Neural progenitor cell (in vitro differentiated cells): ENCODE results near the gene KIF5B. TPM values are rescaled to one million over a fixed set of nuclear protein-coding genes. Genes with fewer than 3 reads are reported as not detected.
A peak's percentile ranks its signal among the peaks of the same experiment; 100 is the strongest.

ENCODE experiments used
- DNase-seq: peaks from one replicate; pipeline ENCODE4 v3.0.0-alpha.2; 2016; ENCODE audit warnings: low spot score
- H2AFZ ChIP-seq: fragments of 200-600 bp; sonication (generic); replicated peaks from 2 replicates; pipeline ENCODE4 v1.6.1; 2016; ENCODE audit warnings: antibody characterized with exemption
- H3F3A ChIP-seq: fragments of 200-600 bp; sonication (generic); 2 replicates; pipeline ENCODE4 v1.6.1; 2016; ENCODE audit warnings: antibody characterized with exemption, low read depth
- H3K27ac ChIP-seq: fragments of 200-600 bp; sonication (generic); 2 replicates; pipeline ENCODE4 v1.5.1; 2016; ENCODE audit warnings: mild to moderate bottlenecking
- H3K27me3 ChIP-seq: fragments of 200-600 bp; sonication (generic); 2 replicates; pipeline ENCODE4 v1.6.1; 2016; ENCODE audit warnings: mild to moderate bottlenecking, moderate library complexity
- H3K36me3 ChIP-seq: fragments of 200-600 bp; sonication (generic); 2 replicates; pipeline ENCODE4 v1.5.1; 2016
- H3K4me1 ChIP-seq: fragments of 200-600 bp; sonication (generic); 2 replicates; pipeline ENCODE4 v1.6.1; 2016; ENCODE audit warnings: mixed run types
- H3K4me2 ChIP-seq: fragments of 200-600 bp; sonication (generic); 2 replicates; pipeline ENCODE4 v1.6.1; 2016
- H3K4me3 ChIP-seq: fragments of 200-600 bp; sonication (generic); 2 replicates; pipeline ENCODE4 v1.5.1; 2016
- H3K79me2 ChIP-seq: fragments of 200-600 bp; sonication (generic); 2 replicates; pipeline ENCODE4 v1.6.1; 2016; ENCODE audit warnings: low read depth
- H3K9ac ChIP-seq: fragments of 200-600 bp; sonication (generic); 2 replicates; pipeline ENCODE4 v1.6.1; 2016
- H3K9me3 ChIP-seq: fragments of 200-600 bp; sonication (generic); 2 replicates; pipeline ENCODE4 v1.5.1; 2016; ENCODE audit warnings: low read depth
- H4K20me1 ChIP-seq: fragments of 200-600 bp; sonication (generic); 2 replicates; pipeline ENCODE4 v1.6.1; 2016; ENCODE audit warnings: low read depth
- H3K27ac Mint-ChIP-seq: 3 replicates; pipeline ENCODE4 v1.8.0; 2021; ENCODE audit warnings: mixed read lengths
- H3K27me3 Mint-ChIP-seq: 2 replicates; pipeline ENCODE4 v1.8.0; 2022; ENCODE audit warnings: low read depth, mild to moderate bottlenecking, inconsistent platforms, moderate library complexity, mixed read lengths; ENCODE audit not compliant: insufficient read depth
- H3K36me3 Mint-ChIP-seq: 3 replicates; pipeline ENCODE4 v1.8.0; 2021; ENCODE audit warnings: mixed read lengths
- H3K4me1 Mint-ChIP-seq: 3 replicates; pipeline ENCODE4 v1.8.0; 2021; ENCODE audit warnings: mixed read lengths
- H3K4me3 Mint-ChIP-seq: 3 replicates; pipeline ENCODE4 v1.8.0; 2021; ENCODE audit warnings: mild to moderate bottlenecking, moderate library complexity, mixed read lengths
- H3K9me3 Mint-ChIP-seq: 3 replicates; pipeline ENCODE4 v1.8.0; 2020; ENCODE audit warnings: mixed read lengths
- EZH2 ChIP-seq: fragments of 200-600 bp; sonication (generic); IDR thresholded peaks from 2 replicates; pipeline ENCODE4 v1.6.1; 2017; ENCODE audit warnings: antibody characterized with exemption, mild to moderate bottlenecking, moderate library complexity
- EZH2phosphoT487 ChIP-seq: fragments of 200-600 bp; sonication (generic); IDR thresholded peaks from 2 replicates; pipeline ENCODE4 v1.6.1; 2017; ENCODE audit warnings: antibody characterized with exemption
- total RNA-seq: library from RNA; depleted of rRNA; stranded (reverse); fragments of >200 nt; gene quantifications from 2 replicates; pipeline ENCODE4 v1.2.3, GENCODE V29; 2015; ENCODE audit warnings: low replicate concordance
- TF ChIP-seq, protein P1 (sequence below): fragments of 200-600 bp; sonication (generic); IDR thresholded peaks from 2 replicates; pipeline ENCODE4 v1.5.1; 2017; ENCODE audit warnings: antibody characterized with exemption, mild to moderate bottlenecking

KIF5B gene
- total RNA-seq, 1 donor from 2014 or later = 131 TPM

DNA sequence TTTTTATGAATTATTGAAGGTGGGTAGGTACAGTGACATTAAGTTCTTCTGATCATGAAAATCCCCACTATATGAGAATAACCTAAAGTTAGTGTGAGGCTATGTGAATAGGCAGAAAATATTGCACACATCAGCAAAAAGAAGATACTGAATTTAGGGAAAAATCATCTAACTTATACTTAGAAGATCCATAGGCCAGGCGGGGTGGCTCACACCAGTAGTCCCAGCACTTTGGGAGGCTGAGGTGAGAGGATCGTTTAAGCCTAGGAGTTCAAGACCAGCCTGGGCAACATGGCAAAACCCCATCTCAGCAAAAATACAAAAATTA lies 78.1 kb downstream of the KIF5B start:
- no peak for DNase-seq
- H3K9ac ChIP-seq = no peak overlapping the region
- no peaks in the 10 kb centered on the region for H3K79me2 ChIP-seq
- Mint-ChIP-seq H3K27ac (no peak overlapping the region), H3K27me3 (no peaks in the 10 kb centered on the region), H3K36me3 (peaks cover 4% of the 10 kb centered on the region), H3K4me1 (peaks cover 10% of the 10 kb centered on the region), H3K9me3 (peaks cover 16% of the 10 kb centered on the region), H3K4me3 (no peak overlapping the region)
- no peak overlapping the region for H3K4me3 ChIP-seq
- no peak overlapping the region for H3K4me2 ChIP-seq
- H2AFZ ChIP-seq = no peak overlapping the region
- no peaks in the 10 kb centered on the region for H3K27me3 ChIP-seq
- H3K4me1 ChIP-seq = peaks cover 9% of the 10 kb centered on the region
- no peaks in the 10 kb centered on the region for H3K36me3 ChIP-seq
- no peaks in the 10 kb centered on the region for H3F3A ChIP-seq
- H3K27ac ChIP-seq = no peak overlapping the region
- no peaks in the 10 kb centered on the region for H3K9me3 ChIP-seq
- no peak for TF ChIP-seq EZH2
- TF ChIP-seq EZH2phosphoT487 = no peak
- TF ChIP-seq, protein P1, sequence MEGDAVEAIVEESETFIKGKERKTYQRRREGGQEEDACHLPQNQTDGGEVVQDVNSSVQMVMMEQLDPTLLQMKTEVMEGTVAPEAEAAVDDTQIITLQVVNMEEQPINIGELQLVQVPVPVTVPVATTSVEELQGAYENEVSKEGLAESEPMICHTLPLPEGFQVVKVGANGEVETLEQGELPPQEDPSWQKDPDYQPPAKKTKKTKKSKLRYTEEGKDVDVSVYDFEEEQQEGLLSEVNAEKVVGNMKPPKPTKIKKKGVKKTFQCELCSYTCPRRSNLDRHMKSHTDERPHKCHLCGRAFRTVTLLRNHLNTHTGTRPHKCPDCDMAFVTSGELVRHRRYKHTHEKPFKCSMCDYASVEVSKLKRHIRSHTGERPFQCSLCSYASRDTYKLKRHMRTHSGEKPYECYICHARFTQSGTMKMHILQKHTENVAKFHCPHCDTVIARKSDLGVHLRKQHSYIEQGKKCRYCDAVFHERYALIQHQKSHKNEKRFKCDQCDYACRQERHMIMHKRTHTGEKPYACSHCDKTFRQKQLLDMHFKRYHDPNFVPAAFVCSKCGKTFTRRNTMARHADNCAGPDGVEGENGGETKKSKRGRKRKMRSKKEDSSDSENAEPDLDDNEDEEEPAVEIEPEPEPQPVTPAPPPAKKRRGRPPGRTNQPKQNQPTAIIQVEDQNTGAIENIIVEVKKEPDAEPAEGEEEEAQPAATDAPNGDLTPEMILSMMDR = no peak
- H4K20me1 ChIP-seq = no peaks in the 10 kb centered on the region

DNA sequence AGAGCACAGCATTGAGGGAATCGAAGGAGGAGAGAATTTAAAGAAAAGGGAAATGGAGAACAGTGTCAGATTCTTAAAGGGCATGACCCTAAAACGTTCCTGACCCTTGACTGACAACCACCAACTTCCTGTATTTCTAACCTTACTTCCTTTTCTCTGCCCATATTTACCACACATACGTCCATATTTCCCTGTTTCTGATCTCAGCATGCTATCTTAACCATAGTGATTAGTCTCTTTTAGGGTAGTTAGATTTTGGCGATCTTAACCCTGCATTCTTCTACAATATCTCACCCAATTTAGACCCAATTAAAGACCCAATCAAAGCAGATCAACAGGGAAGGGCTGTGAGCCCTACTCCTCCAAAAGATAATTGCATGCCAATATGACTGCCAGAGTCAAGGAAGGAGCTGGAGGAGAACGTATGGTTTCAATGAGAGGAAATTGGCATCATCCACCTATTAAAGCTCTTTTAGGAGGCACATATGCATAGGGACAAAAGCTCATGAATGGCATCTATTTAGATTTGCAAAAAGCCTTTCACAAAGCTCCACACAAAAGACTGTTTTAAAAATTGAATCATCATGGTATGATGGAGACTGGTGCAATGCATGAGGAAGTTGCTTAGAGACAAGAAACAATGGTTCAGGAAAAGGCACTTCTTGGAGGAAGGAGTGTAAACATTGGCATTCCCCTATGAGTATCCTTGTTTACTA lies 78.6 kb downstream of the KIF5B start:
- Histone ChIP-seq H3K27ac (no peak overlapping the region), H3K79me2 (no peaks in the 10 kb centered on the region), H3F3A (no peaks in the 10 kb centered on the region), H3K27me3 (no peaks in the 10 kb centered on the region), H3K9me3 (no peaks in the 10 kb centered on the region), H3K4me3 (no peak overlapping the region), H2AFZ (no peak overlapping the region), H3K36me3 (no peaks in the 10 kb centered on the region), H3K4me1 (peaks cover 9% of the 10 kb centered on the region), H3K9ac (no peak overlapping the region), H3K4me2 (no peak overlapping the region), H4K20me1 (no peaks in the 10 kb centered on the region)
- H3K4me1 Mint-ChIP-seq = peaks cover 10% of the 10 kb centered on the region
- H3K27ac Mint-ChIP-seq = no peak overlapping the region
- H3K36me3 Mint-ChIP-seq = peaks cover 4% of the 10 kb centered on the region
- TF ChIP-seq, protein P1 = no peak
- no peak for TF ChIP-seq EZH2phosphoT487
- no peak for TF ChIP-seq EZH2
- H3K27me3 Mint-ChIP-seq = no peaks in the 10 kb centered on the region
- no peak for DNase-seq
- H3K4me3 Mint-ChIP-seq = no peak overlapping the region
- peaks cover 16% of the 10 kb centered on the region for H3K9me3 Mint-ChIP-seq

DNA sequence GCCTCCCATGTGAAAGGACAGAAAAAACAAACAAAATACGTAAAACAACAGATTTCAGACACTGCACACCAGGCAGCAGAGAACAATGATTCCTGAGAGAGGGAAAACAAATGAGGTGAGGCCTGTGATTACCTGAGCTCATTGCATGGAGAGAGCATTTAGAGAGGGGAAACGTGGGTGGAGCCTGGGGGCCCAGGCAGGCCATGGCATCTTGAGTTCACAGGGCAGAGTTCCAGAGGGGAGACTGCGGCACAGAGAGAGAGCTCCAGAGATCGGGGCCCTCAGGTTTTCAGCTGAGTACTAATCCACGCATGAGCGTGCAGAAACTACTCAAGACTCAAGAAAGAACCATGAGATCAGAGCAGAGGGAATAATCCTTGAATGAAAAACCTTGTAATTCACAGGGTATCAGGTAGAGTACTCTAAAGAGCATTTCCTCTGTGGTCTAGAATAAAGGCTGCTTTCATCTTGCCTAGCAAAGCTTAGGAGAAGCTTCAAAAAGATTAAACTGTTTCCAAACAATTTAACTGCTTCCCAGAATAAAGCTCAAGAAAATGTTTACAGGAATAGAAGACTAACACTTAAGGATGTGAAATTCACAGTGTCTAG lies 81.0 kb downstream of the KIF5B start:
- DNase-seq = peak; percentile 21
- TF ChIP-seq, protein P1 = no peak
- no peak for TF ChIP-seq EZH2phosphoT487
- H2AFZ ChIP-seq = peak overlapping the region; percentile 61
- Mint-ChIP-seq H3K4me3 (no peak overlapping the region), H3K36me3 (peaks cover 4% of the 10 kb centered on the region), H3K4me1 (peaks cover 10% of the 10 kb centered on the region), H3K9me3 (peaks cover 8% of the 10 kb centered on the region), H3K27ac (peak overlapping the region; percentile 8), H3K27me3 (no peaks in the 10 kb centered on the region)
- no peaks in the 10 kb centered on the region for H3K27me3 ChIP-seq
- no peak overlapping the region for H3K27ac ChIP-seq
- no peaks in the 10 kb centered on the region for H3K36me3 ChIP-seq
- H3K4me3 ChIP-seq = no peak overlapping the region
- H3F3A ChIP-seq = no peaks in the 10 kb centered on the region
- peak overlapping the region; percentile 23 for H3K4me2 ChIP-seq
- H3K9ac ChIP-seq = no peak overlapping the region
- no peaks in the 10 kb centered on the region for H3K79me2 ChIP-seq
- peaks cover 9% of the 10 kb centered on the region for H3K4me1 ChIP-seq
- no peaks in the 10 kb centered on the region for H3K9me3 ChIP-seq
- H4K20me1 ChIP-seq = no peaks in the 10 kb centered on the region
